Placental epithelial cell (primary cell): ENCODE measurements around the gene RC3H2. TPM values are rescaled to one million over a fixed set of nuclear protein-coding genes. Genes with fewer than 3 reads are reported as not detected.

Experiments
- small RNA-seq: library from RNA; depleted of rRNA; stranded (forward); fragments of <200 nt; gene quantifications from one replicate; pipeline ENCODE3, GENCODE V24; 2012
- total RNA-seq: library from RNA; depleted of rRNA; stranded (reverse); fragments of >200 nt; gene quantifications from 2 replicates; pipeline ENCODE4 v1.2.3, GENCODE V29; 2012

RC3H2 gene
- total RNA-seq: 35.3 and 38.3 TPM in 2 replicates

GRCh38 chr9:122904823-122905710, at the start of gene RC3H2:
Gene RC3H2 (minus strand): TSS chr9:122905359. CDS start chr9:122897509, 7,850 bp downstream.

GRCh38 chr9:122940749-122941581, 35.8 kb upstream of the RC3H2 start, which contains the start of gene RABGAP1:
Gene RABGAP1 (plus strand): TSS chr9:122941020. CDS start chr9:122957060, 16,040 bp downstream.

GRCh38 chr9:122931226-122932121, 26.3 kb upstream of the RC3H2 start, which contains the start of gene ZBTB26:
Gene ZBTB26 (minus strand): TSS chr9:122931512. CDS start chr9:122919934, 11,578 bp downstream.

GRCh38 chr9:122912964-122913673, 8.0 kb upstream of the RC3H2 start, which contains the start of gene ZBTB6:
Gene ZBTB6 (minus strand): TSS chr9:122913323. CDS start chr9:122912072, 1,251 bp downstream.

GRCh38 chr9:122800066-122801060, 104.8 kb downstream of the RC3H2 start, which contains the start of gene OR1K1:
Gene OR1K1 (plus strand): TSS chr9:122800123. CDS start chr9:122800123, 0 bp downstream.

Small RNAs within 50 kb of the gene (small RNA-seq; reads per million reads assigned to genes)
- gene RNY1P15 (not detected), gene SNORD90 (176 reads per million, percentile 99 among the genes with 10 or more reads in this experiment)

Other genes starting within 250 kb of the RC3H2 start
- gene OR1B1, start 247.7 kb downstream of the RC3H2 start, total RNA-seq: not detected in 2 replicates
- not detected in 2 replicates for gene OR1L1, start 243.6 kb downstream of the RC3H2 start, total RNA-seq
- not detected in 2 replicates for gene OR1L3, start 230.2 kb downstream of the RC3H2 start, total RNA-seq
- not detected in 2 replicates for gene OR1L4, start 181.4 kb downstream of the RC3H2 start, total RNA-seq
- gene OR1L6, start 163.1 kb downstream of the RC3H2 start, total RNA-seq: not detected in 2 replicates
- not detected in 2 replicates for gene OR5C1, start 116.4 kb downstream of the RC3H2 start, total RNA-seq
- not detected in 2 replicates for gene OR1K1, start 105.2 kb downstream of the RC3H2 start, total RNA-seq
- 27.9 and 33.0 TPM in 2 replicates for gene PDCL, start 76.8 kb downstream of the RC3H2 start, total RNA-seq
- 10.6 and 16.2 TPM in 2 replicates for gene ZBTB6, start 8.0 kb upstream of the RC3H2 start, total RNA-seq
- gene ZBTB26, start 26.2 kb upstream of the RC3H2 start, total RNA-seq: 2.5 and 3.5 TPM in 2 replicates
- gene RABGAP1, start 35.7 kb upstream of the RC3H2 start, total RNA-seq: 63.1 and 71.1 TPM in 2 replicates
- 1.8 and 3.5 TPM in 2 replicates for gene GPR21, start 128.3 kb upstream of the RC3H2 start, total RNA-seq